Cardiac muscle cell (in vitro differentiated cells and primary cell): ENCODE measurements around the gene DLGAP1. TPM values are rescaled to one million over a fixed set of nuclear protein-coding genes. Genes with fewer than 3 reads are reported as not detected.

Experiments used
- DNase-seq, 2 donors: peaks; one replicate each; pipeline versions ENCODE4 v3.0.0 to v3.0.0-alpha.2; 2010 to 2017; ENCODE audit warnings: low read depth in 1 of 2, low spot score in 1 of 2
- H3K27ac ChIP-seq: fragments of 200-600 bp; sonication (generic); 2 replicates; pipeline ENCODE4 v1.5.1; 2016
- H3K27me3 ChIP-seq: fragments of 200-600 bp; sonication (generic); 2 replicates; pipeline ENCODE4 v1.6.0; 2016; ENCODE audit warnings: control low read depth
- H3K36me3 ChIP-seq: fragments of 200-600 bp; sonication (generic); 2 replicates; pipeline ENCODE4 v1.5.1; 2016; ENCODE audit warnings: control low read depth
- H3K4me1 ChIP-seq: fragments of 200-600 bp; sonication (generic); 2 replicates; pipeline ENCODE4 v1.8.1; 2017; ENCODE audit warnings: low read depth, mild to moderate bottlenecking, mixed run types
- H3K4me3 ChIP-seq: fragments of 200-600 bp; sonication (generic); 2 replicates; pipeline ENCODE4 v1.5.1; 2016; ENCODE audit warnings: mild to moderate bottlenecking
- H3K9me3 ChIP-seq: fragments of 200-600 bp; sonication (generic); 2 replicates; pipeline ENCODE4 v1.5.1; 2017; ENCODE audit warnings: low read depth, mild to moderate bottlenecking, control low read depth
- CTCF ChIP-seq: IDR thresholded peaks from 2 replicates; pipeline ENCODE4 v1.5.1; 2012; ENCODE audit warnings: low read depth, mild to moderate bottlenecking, low read length
- polyA plus RNA-seq: library from polyadenylated mRNA; unstranded; fragments of >200 nt; fragmentation: Nextera tagmentation; extraction: Ambion mirVana; gene quantifications from 2 replicates; pipeline ENCODE4 v1.2.1, GENCODE V29; 2016
- total RNA-seq: library from RNA; depleted of rRNA; stranded (reverse); fragments of >200 nt; gene quantifications from 2 replicates; pipeline ENCODE4 v1.2.3, GENCODE V29; 2016

DLGAP1 gene
- total and polyA plus RNA-seq, 2 experiments from 2014 or later: 2.5 to 7.9 TPM

DNA sequence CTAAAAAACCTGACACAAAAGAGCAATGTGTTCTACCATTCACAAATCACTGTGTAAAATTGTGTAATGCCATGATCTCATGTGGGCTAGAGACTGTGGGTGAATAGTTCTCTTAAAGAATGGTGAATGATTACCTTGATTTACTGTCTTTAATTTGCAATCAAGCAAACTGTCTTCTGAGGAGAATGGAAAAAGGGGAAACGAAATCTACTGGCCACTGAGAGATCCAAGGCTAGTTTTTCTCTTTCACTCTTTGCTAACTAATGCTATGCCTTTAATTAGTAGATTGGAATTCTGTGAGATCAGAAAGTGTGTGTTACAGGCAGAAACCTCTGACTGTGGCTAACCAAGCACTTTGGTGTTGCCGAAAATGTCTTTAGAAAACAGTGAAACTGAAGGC lies 582.5 kb downstream of the DLGAP1 start:
- Histone ChIP-seq H3K4me3 (no peak overlapping the region), H3K27ac (no peak overlapping the region), H3K27me3 (no peaks in the 10 kb centered on the region), H3K36me3 (no peaks in the 10 kb centered on the region), H3K9me3 (no peaks in the 10 kb centered on the region), H3K4me1 (no peaks in the 10 kb centered on the region)
- no peak for TF ChIP-seq CTCF
- no peak for DNase-seq

GRCh38 chr18:3871687-3872086 lies 583.4 kb downstream of the DLGAP1 start:
- DNase-seq: no peak
- H3K27me3 ChIP-seq: no peaks in the 10 kb centered on the region
- H3K4me3 ChIP-seq: no peak overlapping the region
- TF ChIP-seq CTCF: no peak
- H3K4me1 ChIP-seq: no peaks in the 10 kb centered on the region
- no peaks in the 10 kb centered on the region for H3K9me3 ChIP-seq
- H3K27ac ChIP-seq: no peak overlapping the region
- no peaks in the 10 kb centered on the region for H3K36me3 ChIP-seq

- no peaks in the 10 kb centered on the region for H3K36me3 ChIP-seq
- H3K27me3 ChIP-seq: no peaks in the 10 kb centered on the region
- H3K4me1 ChIP-seq: no peaks in the 10 kb centered on the region
- no peak overlapping the region for H3K27ac ChIP-seq
- no peak for DNase-seq
- no peak overlapping the region for H3K4me3 ChIP-seq
- H3K9me3 ChIP-seq: no peaks in the 10 kb centered on the region
- no peak for TF ChIP-seq CTCF
Observed at GRCh38 chr18:3870914-3871313, 584.2 kb downstream of the DLGAP1 start.

- no peaks in the 10 kb centered on the region for H3K36me3 ChIP-seq
- no peaks in the 10 kb centered on the region for H3K9me3 ChIP-seq
- DNase-seq: peak; percentile 51 to 83
- H3K4me1 ChIP-seq: no peaks in the 10 kb centered on the region
- H3K27ac ChIP-seq: no peak overlapping the region
- peak; percentile 49 for TF ChIP-seq CTCF
- no peak overlapping the region for H3K4me3 ChIP-seq
- H3K27me3 ChIP-seq: no peaks in the 10 kb centered on the region
Observed at GRCh38 chr18:3869848-3870247, 585.3 kb downstream of the DLGAP1 start.

GRCh38 chr18:3867864-3868311 lies 587.2 kb downstream of the DLGAP1 start:
- no peaks in the 10 kb centered on the region for H3K36me3 ChIP-seq
- peak in 1 of 2 donors; percentile 46 for DNase-seq
- no peaks in the 10 kb centered on the region for H3K9me3 ChIP-seq
- no peak overlapping the region for H3K27ac ChIP-seq
- no peaks in the 10 kb centered on the region for H3K27me3 ChIP-seq
- H3K4me3 ChIP-seq: no peak overlapping the region
- H3K4me1 ChIP-seq: no peaks in the 10 kb centered on the region
- TF ChIP-seq CTCF: no peak

- no peak for DNase-seq
- TF ChIP-seq CTCF: no peak
- Histone ChIP-seq H3K4me3 (no peak overlapping the region), H3K27me3 (no peaks in the 10 kb centered on the region), H3K27ac (no peak overlapping the region), H3K36me3 (no peaks in the 10 kb centered on the region), H3K4me1 (no peaks in the 10 kb centered on the region), H3K9me3 (no peaks in the 10 kb centered on the region)
Observed at GRCh38 chr18:3867236-3867635, 587.9 kb downstream of the DLGAP1 start.
